Liver (tissue), 9 donors: ENCODE data around the gene LCK. TPM values are rescaled to one million over a fixed set of nuclear protein-coding genes. Genes with fewer than 3 reads are reported as not detected.

Experiments used
- DNase-seq: peaks from one replicate; pipeline ENCODE4 v3.0.0-alpha.2; 2017; ENCODE audit warnings: low spot score
- H3K27ac ChIP-seq, 2 donors: one replicate each; pipeline ENCODE4 v1.7.0; 2013; ENCODE audit warnings: inconsistent platforms in 2 of 2, low read length in 2 of 2, control low read depth in 1 of 2, low read depth in 1 of 2, mild to moderate bottlenecking in 1 of 2
- H3K27me3 ChIP-seq, 4 donors: one replicate each; pipeline versions ENCODE4 v1.6.1 to v1.7.0; 2013; ENCODE audit warnings: low read length in 3 of 4, inconsistent platforms in 1 of 4, mild to moderate bottlenecking in 1 of 4, moderate library complexity in 1 of 4; ENCODE audit not compliant: control insufficient read depth in 4 of 4, insufficient read depth in 4 of 4
- H3K36me3 ChIP-seq, 4 donors: one replicate each; pipeline versions ENCODE4 v1.6.1 to v1.7.0; 2013; ENCODE audit warnings: low read length in 3 of 4, mild to moderate bottlenecking in 3 of 4, low read depth in 1 of 4, moderate library complexity in 1 of 4; ENCODE audit not compliant: control insufficient read depth in 4 of 4, insufficient read depth in 3 of 4
- H3K4me1 ChIP-seq, 4 donors: one replicate each; pipeline versions ENCODE4 v1.6.1 to v1.7.0; 2013; ENCODE audit warnings: low read length in 3 of 4, mild to moderate bottlenecking in 3 of 4, moderate library complexity in 1 of 4; ENCODE audit not compliant: control insufficient read depth in 4 of 4, insufficient read depth in 4 of 4
- H3K4me3 ChIP-seq, 3 donors: one replicate each; pipeline versions ENCODE4 v1.6.1 to v1.7.0; 2013; ENCODE audit warnings: low read length in 3 of 3, control low read depth in 1 of 3, low read depth in 1 of 3, mild to moderate bottlenecking in 1 of 3
- H3K9ac ChIP-seq, 2 donors: one replicate each; pipeline ENCODE4 v1.7.0; 2013; ENCODE audit warnings: low read length in 2 of 2, mild to moderate bottlenecking in 2 of 2, moderate library complexity in 2 of 2, control low read depth in 1 of 2, low read depth in 1 of 2
- H3K9me3 ChIP-seq, 4 donors: one replicate each; pipeline versions ENCODE4 v1.6.1 to v1.7.0; 2013; ENCODE audit warnings: low read length in 3 of 4; ENCODE audit not compliant: control insufficient read depth in 4 of 4
- ATF3 ChIP-seq: IDR thresholded peaks from 2 replicates; pipeline ENCODE4 v1.6.1; 2016; ENCODE audit warnings: antibody characterized with exemption
- CTCF ChIP-seq: fragments of 150-350 bp; IDR thresholded peaks from 2 replicates; pipeline ENCODE4 v1.5.1; 2017; ENCODE audit warnings: improper control_type of control experiment, low read depth, low read length; ENCODE audit not compliant: missing input control
- EGR1 ChIP-seq, 2 donors: IDR thresholded peaks; 2 replicates each; pipeline ENCODE4 v1.6.1; 2016 to 2018; ENCODE audit warnings: antibody characterized with exemption in 2 of 2, low read depth in 2 of 2
- FOXA1 ChIP-seq: IDR thresholded peaks from 2 replicates; pipeline ENCODE4 v1.6.1; 2016; ENCODE audit warnings: antibody characterized with exemption
- FOXA2 ChIP-seq: IDR thresholded peaks from 2 replicates; pipeline ENCODE4 v1.6.1; 2016; ENCODE audit warnings: antibody characterized with exemption
- GABPA ChIP-seq, 2 donors: IDR thresholded peaks in 1 of 2; conservative IDR thresholded peaks in 1 of 2; 2 replicates each; pipeline ENCODE4 v1.6.1; 2016; ENCODE audit warnings: antibody characterized with exemption in 2 of 2, mild to moderate bottlenecking in 1 of 2, moderate library complexity in 1 of 2
- HNF4A ChIP-seq, 2 donors: conservative IDR thresholded peaks; 2 replicates each; pipeline ENCODE4 v1.6.1; 2016; ENCODE audit warnings: antibody characterized with exemption in 2 of 2, mild to moderate bottlenecking in 2 of 2
- HNF4G ChIP-seq: IDR thresholded peaks from 2 replicates; pipeline ENCODE4 v1.6.1; 2016; ENCODE audit warnings: antibody characterized with exemption
- JUND ChIP-seq, 2 donors: IDR thresholded peaks; 2 replicates each; pipeline ENCODE4 v1.6.1; 2016; ENCODE audit warnings: antibody characterized with exemption in 2 of 2
- MAX ChIP-seq: IDR thresholded peaks from 2 replicates; pipeline ENCODE4 v1.6.1; 2016; ENCODE audit warnings: antibody characterized with exemption
- NR2F2 ChIP-seq: IDR thresholded peaks from 2 replicates; pipeline ENCODE4 v1.6.1; 2016; ENCODE audit warnings: antibody characterized with exemption
- RAD21 ChIP-seq, 2 donors: IDR thresholded peaks; 2 replicates each; pipeline ENCODE4 v1.6.1; 2016; ENCODE audit warnings: antibody characterized with exemption in 2 of 2, mild to moderate bottlenecking in 2 of 2
- RXRA ChIP-seq, 2 donors: IDR thresholded peaks; 2 replicates each; pipeline ENCODE4 v1.6.1; 2017 to 2018; ENCODE audit warnings: antibody characterized with exemption in 2 of 2, mild to moderate bottlenecking in 1 of 2
- TAF1 ChIP-seq: conservative IDR thresholded peaks from 2 replicates; pipeline ENCODE4 v1.6.1; 2016; ENCODE audit warnings: antibody characterized with exemption, mild to moderate bottlenecking
- ZBTB33 ChIP-seq: IDR thresholded peaks from 2 replicates; pipeline ENCODE4 v1.6.1; 2016; ENCODE audit warnings: antibody characterized with exemption
- whole genome bisulfite sequencing: extraction: QIAGEN DNeasy Blood & Tissue Kit; methylation state at CpG from one replicate; pipeline ENCODE4 v1.1.7; 2013; 5-methylcytosine and 5-hydroxymethylcytosine counted together
- polyA plus RNA-seq, 2 donors: library from polyadenylated mRNA; stranded (reverse) in 1 of 2; unstranded in 1 of 2; fragments of 200-250 nt in 1 of 2; fragments of >200 nt in 1 of 2; fragmentation: Nextera tagmentation in 1 of 2; extraction: Ambion mirVana in 1 of 2; gene quantifications; one replicate each; pipeline versions ENCODE4 v1.2.1 to v1.2.3, GENCODE V29; 2013 to 2015
- total RNA-seq, 2 donors: library from RNA; depleted of rRNA; stranded (reverse); fragments of >200 nt; gene quantifications; one replicate each; pipeline ENCODE4 v1.2.3, GENCODE V29; 2014
- donor health status: healthy.
- donor health status: healthy.
- donor health status: healthy.
- donor health status: healthy.
- donor health status: healthy.

The LCK gene
- total and polyA plus RNA-seq, 4 donors, result 0.93 to 3.8 (median 1.2) TPM

GRCh38 chr1:32223683-32224082 is 27.4 kb upstream of the LCK start:
- H3K9me3 ChIP-seq, result no peaks in the 10 kb centered on the region
- TF ChIP-seq RAD21 (IDR thresholded peaks at IDR 0.05) (peak in 1 of 2 donors; percentile 67), ATF3 (no peak)
- no peak overlapping the region for H3K4me3 ChIP-seq
- H3K27ac ChIP-seq, result peak overlapping the region; percentile 56 to 77
- WGBS, result 83% methylated on average over 3 of the region's 3 CpGs
- peaks cover 13 to 26% (median 23%) of the 10 kb centered on the region in 4 donors for H3K4me1 ChIP-seq
- H3K27me3 ChIP-seq, result no peaks in the 10 kb centered on the region
- no peak for DNase-seq
- H3K36me3 ChIP-seq, result peaks cover 4 to 30% (median 23%) of the 10 kb centered on the region in 4 donors
- H3K9ac ChIP-seq, result peak overlapping the region in 1 of 2 donors; percentile 29

- TF ChIP-seq HNF4A (conservative IDR thresholded peaks at IDR 0.05) (peak; percentile 27 to 44), RXRA (IDR thresholded peaks at IDR 0.05) (peak; percentile 77 to 81), FOXA2 (peak; percentile 52), RAD21 (IDR thresholded peaks at IDR 0.05) (no peak)
- no peak overlapping the region for H3K4me3 ChIP-seq
- WGBS, result 42% methylated on average over 4 of the region's 4 CpGs
- peaks cover 13 to 26% (median 23%) of the 10 kb centered on the region in 4 donors for H3K4me1 ChIP-seq
- no peaks in the 10 kb centered on the region for H3K9me3 ChIP-seq
- H3K27ac ChIP-seq, result peak overlapping the region; percentile 56 to 77
- DNase-seq, result no peak
- no peaks in the 10 kb centered on the region for H3K27me3 ChIP-seq
- H3K36me3 ChIP-seq, result peaks cover 4 to 34% (median 27%) of the 10 kb centered on the region in 4 donors
- H3K9ac ChIP-seq, result no peak overlapping the region
Measured at GRCh38 chr1:32224285-32224684, 26.8 kb upstream of the LCK start.

- Histone ChIP-seq H3K4me3 (no peak overlapping the region), H3K9ac (no peak overlapping the region), H3K27me3 (no peaks in the 10 kb centered on the region), H3K9me3 (no peaks in the 10 kb centered on the region), H3K36me3 (peaks cover 9 to 62% (median 46%) of the 10 kb centered on the region in 4 donors), H3K4me1 (peaks cover 2 to 9% (median 8%) of the 10 kb centered on the region in 4 donors), H3K27ac (no peak overlapping the region)
- DNase-seq, result no peak
- TF ChIP-seq ATF3, result no peak
- TF ChIP-seq CTCF, result no peak
- TF ChIP-seq EGR1 (IDR thresholded peaks at IDR 0.05; ENCODE audit: low read depth in 2 of 2), result no peak
- no peak for TF ChIP-seq ZBTB33
- no peak for TF ChIP-seq FOXA1
- no peak for TF ChIP-seq TAF1
- TF ChIP-seq MAX, result no peak
- TF ChIP-seq FOXA2, result no peak
- no peak for TF ChIP-seq JUND (IDR thresholded peaks at IDR 0.05)
- TF ChIP-seq HNF4A (conservative IDR thresholded peaks at IDR 0.05), result no peak
- no peak for TF ChIP-seq GABPA (IDR thresholded peaks at IDR 0.05 in 1 of 2, conservative IDR thresholded peaks at IDR 0.05 in 1 of 2)
- TF ChIP-seq NR2F2, result no peak
- no peak for TF ChIP-seq HNF4G
- 83% methylated on average over 3 of the region's 3 CpGs for WGBS
Measured at GRCh38 chr1:32228771-32229170, 22.3 kb upstream of the LCK start.
